B cell (primary cell): Measurements from ENCODE around the gene CFAP54. TPM values are rescaled to one million over a fixed set of nuclear protein-coding genes. Genes with fewer than 3 reads are reported as not detected.

ENCODE experiments used
- ATAC-seq: fragments of 200-7000 bp; cut with Tn5 transposase; one replicate; pipeline ENCODE4 v1.10.0; 2021; ENCODE audit warnings: low read depth, mild to moderate bottlenecking, moderate number of reproducible peaks, moderate library complexity
- CTCF ChIA-PET: fragments of 350-600 bp; sonication (Branson Sonifier 250); formaldehyde crosslinking; loops from one replicate; lab custom pipeline; 2021; ENCODE audit warnings: antibody characterized with exemption, inconsistent platforms; lab: Charles Lee
- POLR2A ChIA-PET: fragments of 350-600 bp; sonication (Branson Sonifier 250); formaldehyde crosslinking; loops from one replicate; lab custom pipeline; 2021; ENCODE audit warnings: antibody characterized with exemption; lab: Charles Lee
- DNase-seq: peaks from one replicate; pipeline ENCODE4 v3.0.0; 2013
- H2AFZ ChIP-seq: 2 replicates; pipeline ENCODE4 v1.6.1; 2012; ENCODE audit warnings: mild to moderate bottlenecking, low read depth, low read length; ENCODE audit not compliant: insufficient read depth, poor library complexity, severe bottlenecking
- H3K27ac ChIP-seq, 2 donors: 1 replicate in 1 of 2; 2 replicates in 1 of 2; pipeline ENCODE4 v1.5.1; 2012 to 2013; ENCODE audit warnings: low read length in 2 of 2, mild to moderate bottlenecking in 2 of 2, moderate library complexity in 1 of 2
- H3K27me3 ChIP-seq, 4 experiments: fragments of 200-600 bp in 1 of 4; sonication (generic) in 1 of 4; replicated peaks in 1 of 4; 1 replicate in 2 of 4; 2 replicates in 2 of 4; pipeline versions ENCODE4 v1.6.1 to v1.7.0; 2013 to 2016; ENCODE audit warnings: low read length in 3 of 4, mild to moderate bottlenecking in 2 of 4, mixed read lengths in 1 of 4, moderate library complexity in 1 of 4; ENCODE audit not compliant: insufficient read depth in 4 of 4, control insufficient read depth in 3 of 4; ENCODE audit errors: control extremely low read depth in 1 of 4
- H3K36me3 ChIP-seq, 2 experiments: replicated peaks in 1 of 2; 1 replicate in 1 of 2; 2 replicates in 1 of 2; pipeline versions ENCODE4 v1.6.1 to v1.7.1; 2013; ENCODE audit warnings: low read length in 1 of 2; ENCODE audit not compliant: insufficient read depth in 2 of 2, control insufficient read depth in 1 of 2; ENCODE audit errors: control extremely low read depth in 1 of 2, extremely low read depth in 1 of 2
- H3K4me1 ChIP-seq, 2 donors: fragments of 200-600 bp in 1 of 2; sonication (generic) in 1 of 2; 1 replicate in 1 of 2; 2 replicates in 1 of 2; pipeline versions ENCODE4 v1.5.1 to v1.6.1; 2013 to 2017; ENCODE audit warnings: low read length in 2 of 2; ENCODE audit not compliant: control insufficient read depth in 2 of 2, insufficient read depth in 2 of 2
- H3K4me2 ChIP-seq: replicated peaks from 2 replicates; pipeline ENCODE3; 2012; ENCODE audit warnings: mild to moderate bottlenecking, low read depth, low read length; ENCODE audit not compliant: poor library complexity, severe bottlenecking
- H3K4me3 ChIP-seq, 5 experiments: fragments of 200-600 bp in 1 of 5; sonication (generic) in 1 of 5; 1 replicate in 3 of 5; 2 replicates in 2 of 5; pipeline versions ENCODE4 v1.5.1 to v1.7.0; 2011 to 2016; ENCODE audit warnings: low read length in 4 of 5, mild to moderate bottlenecking in 4 of 5, low read depth in 2 of 5, control low read depth in 1 of 5, moderate library complexity in 1 of 5; ENCODE audit not compliant: insufficient read depth in 1 of 5; ENCODE audit errors: control extremely low read depth in 1 of 5, extremely low read depth in 1 of 5
- H3K79me2 ChIP-seq: fragments of 200-600 bp; sonication (generic); one replicate; pipeline ENCODE4 v1.6.0; 2016; ENCODE audit warnings: low read length; ENCODE audit not compliant: control insufficient read depth, insufficient read depth
- H3K9ac ChIP-seq: fragments of 200-600 bp; sonication (generic); 2 replicates; pipeline ENCODE4 v1.6.1; 2017; ENCODE audit warnings: mild to moderate bottlenecking, low read length, moderate library complexity
- H3K9me3 ChIP-seq, 3 donors: one replicate each; pipeline versions ENCODE4 v1.6.1 to v1.7.1; 2013; ENCODE audit warnings: low read length in 2 of 3; ENCODE audit not compliant: control insufficient read depth in 2 of 3, insufficient read depth in 1 of 3; ENCODE audit errors: control extremely low read depth in 1 of 3
- H4K20me1 ChIP-seq: 2 replicates; pipeline ENCODE4 v1.6.0; 2012; ENCODE audit warnings: mild to moderate bottlenecking, low read length; ENCODE audit not compliant: insufficient read depth, control insufficient read depth, poor library complexity, severe bottlenecking
- H3K27ac Mint-ChIP-seq: one replicate; pipeline ENCODE4 v1.8.0; 2021; ENCODE audit warnings: mixed read lengths
- H3K27me3 Mint-ChIP-seq: one replicate; pipeline ENCODE4 v1.8.0; 2021; ENCODE audit warnings: mixed read lengths
- H3K4me1 Mint-ChIP-seq: one replicate; pipeline ENCODE4 v1.8.0; 2021; ENCODE audit warnings: mixed read lengths
- H3K4me3 Mint-ChIP-seq: one replicate; pipeline ENCODE4 v1.8.0; 2021; ENCODE audit warnings: mixed read lengths
- H3K9me3 Mint-ChIP-seq: one replicate; pipeline ENCODE4 v1.8.0; 2022; ENCODE audit warnings: mixed read lengths; ENCODE audit not compliant: insufficient read depth
- EZH2 ChIP-seq: IDR thresholded peaks from 2 replicates; pipeline ENCODE4 v1.6.1; 2012; ENCODE audit warnings: borderline replicate concordance, low read depth, mild to moderate bottlenecking, moderate library complexity, low read length; ENCODE audit not compliant: insufficient read depth, poor library complexity, severe bottlenecking
- WGBS: methylation state at CpG from one replicate; pipeline ENCODE4 v1.1.5; 2013; ENCODE audit warnings: missing lambda C conversion rate; ENCODE audit not compliant: insufficient coverage; 5-methylcytosine and 5-hydroxymethylcytosine counted together
- intact Hi-C: fragments of 100-400 bp; cut with micrococcal nuclease; formaldehyde crosslinking; loops from one replicate; pipeline ENCODE4 v1.10.0; 2022
- polyA plus RNA-seq: library from polyadenylated mRNA; depleted of rRNA; stranded (reverse); fragments of >200 nt; gene quantifications from 2 replicates; pipeline ENCODE4 v1.2.3, GENCODE V29; 2012
- total RNA-seq, 2 donors: library from RNA; stranded (reverse); fragments of 120-200 nt in 1 of 2; gene quantifications; 1 replicate in 1 of 2; 2 replicates in 1 of 2; pipeline versions ENCODE4 v1.2.3 to v1.2.4, GENCODE V29; 2013 to 2022
- TF ChIP-seq, protein P1 (sequence below): fragments of 200-600 bp; IDR thresholded peaks from one replicate; pipeline ENCODE4 v1.8.0; 2022; ENCODE audit warnings: antibody characterized with exemption, mild to moderate bottlenecking

The CFAP54 gene
- total and polyA plus RNA-seq, 2 donors (not counting 1 experiment from before 2014, with no cell fraction given): 0.12 to 0.76 TPM

DNA sequence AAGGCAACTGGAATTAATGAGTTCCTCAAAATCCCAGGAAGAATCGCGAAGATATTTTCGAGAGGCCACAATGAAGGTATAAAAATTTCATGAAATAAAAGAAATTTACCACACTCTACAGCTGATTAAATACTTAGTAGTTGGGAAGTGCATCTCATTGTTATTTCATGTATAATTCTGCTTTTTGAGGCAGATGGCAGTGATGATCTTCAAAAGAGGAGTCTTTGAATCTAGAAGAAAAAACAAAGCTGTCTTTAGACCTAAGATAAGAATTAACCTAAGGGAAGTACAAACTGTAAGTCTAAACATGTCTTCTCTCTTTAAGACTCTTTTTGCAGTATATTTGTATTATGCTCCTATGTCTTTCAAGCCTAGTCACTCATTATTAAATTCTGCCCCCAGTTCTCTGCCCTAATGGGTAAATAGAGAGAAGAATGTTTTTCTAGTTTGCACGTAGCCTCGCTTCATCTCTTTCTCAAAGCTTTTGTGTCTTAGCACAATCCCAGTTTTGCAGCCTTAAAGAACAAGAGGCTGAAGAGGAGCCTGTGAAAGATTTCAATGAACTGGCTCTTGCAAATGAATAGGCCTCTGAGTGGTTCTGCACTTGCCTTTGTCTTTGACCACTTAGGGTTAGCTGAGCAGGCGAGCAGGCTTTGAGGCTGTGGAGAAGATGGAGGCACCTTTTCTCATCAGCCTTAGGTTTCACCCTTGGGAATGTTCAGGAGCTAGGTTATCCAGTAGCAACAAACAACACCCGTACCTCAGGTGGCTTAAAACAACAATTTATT, 32.7 kb downstream of the CFAP54 start:
- H3K9ac ChIP-seq: no peak overlapping the region
- CTCF ChIA-PET: interaction anchor here (0.9 to 1.5 kb wide), 3 partner anchors 32 to 882 kb away, joined by 3 read pairs; partner anchors contain the start of gene CFAP54
- Mint-ChIP-seq H3K4me1 (no peaks in the 10 kb centered on the region), H3K4me3 (no peak overlapping the region), H3K27me3 (no peaks in the 10 kb centered on the region), H3K9me3 (no peaks in the 10 kb centered on the region), H3K27ac (no peak overlapping the region)
- no peak for DNase-seq
- TF ChIP-seq, protein P1, sequence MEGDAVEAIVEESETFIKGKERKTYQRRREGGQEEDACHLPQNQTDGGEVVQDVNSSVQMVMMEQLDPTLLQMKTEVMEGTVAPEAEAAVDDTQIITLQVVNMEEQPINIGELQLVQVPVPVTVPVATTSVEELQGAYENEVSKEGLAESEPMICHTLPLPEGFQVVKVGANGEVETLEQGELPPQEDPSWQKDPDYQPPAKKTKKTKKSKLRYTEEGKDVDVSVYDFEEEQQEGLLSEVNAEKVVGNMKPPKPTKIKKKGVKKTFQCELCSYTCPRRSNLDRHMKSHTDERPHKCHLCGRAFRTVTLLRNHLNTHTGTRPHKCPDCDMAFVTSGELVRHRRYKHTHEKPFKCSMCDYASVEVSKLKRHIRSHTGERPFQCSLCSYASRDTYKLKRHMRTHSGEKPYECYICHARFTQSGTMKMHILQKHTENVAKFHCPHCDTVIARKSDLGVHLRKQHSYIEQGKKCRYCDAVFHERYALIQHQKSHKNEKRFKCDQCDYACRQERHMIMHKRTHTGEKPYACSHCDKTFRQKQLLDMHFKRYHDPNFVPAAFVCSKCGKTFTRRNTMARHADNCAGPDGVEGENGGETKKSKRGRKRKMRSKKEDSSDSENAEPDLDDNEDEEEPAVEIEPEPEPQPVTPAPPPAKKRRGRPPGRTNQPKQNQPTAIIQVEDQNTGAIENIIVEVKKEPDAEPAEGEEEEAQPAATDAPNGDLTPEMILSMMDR: no peak
- no peak for TF ChIP-seq EZH2
- H2AFZ ChIP-seq: no peak overlapping the region
- H3K4me3 ChIP-seq: no peak overlapping the region
- intact Hi-C loops: no loop called here
- H3K9me3 ChIP-seq: no peaks in the 10 kb centered on the region
- WGBS: 100% methylated on average over 2 of the region's 7 CpGs
- H3K4me2 ChIP-seq: no peak overlapping the region
- no peaks in the 10 kb centered on the region for H4K20me1 ChIP-seq
- POLR2A ChIA-PET: no interaction called here
- H3K4me1 ChIP-seq: no peaks in the 10 kb centered on the region
- H3K79me2 ChIP-seq: no peaks in the 10 kb centered on the region
- no peaks in the 10 kb centered on the region for H3K36me3 ChIP-seq
- H3K27ac ChIP-seq: no peak overlapping the region
- no peaks in the 10 kb centered on the region for H3K27me3 ChIP-seq
- no peak for ATAC-seq

DNA sequence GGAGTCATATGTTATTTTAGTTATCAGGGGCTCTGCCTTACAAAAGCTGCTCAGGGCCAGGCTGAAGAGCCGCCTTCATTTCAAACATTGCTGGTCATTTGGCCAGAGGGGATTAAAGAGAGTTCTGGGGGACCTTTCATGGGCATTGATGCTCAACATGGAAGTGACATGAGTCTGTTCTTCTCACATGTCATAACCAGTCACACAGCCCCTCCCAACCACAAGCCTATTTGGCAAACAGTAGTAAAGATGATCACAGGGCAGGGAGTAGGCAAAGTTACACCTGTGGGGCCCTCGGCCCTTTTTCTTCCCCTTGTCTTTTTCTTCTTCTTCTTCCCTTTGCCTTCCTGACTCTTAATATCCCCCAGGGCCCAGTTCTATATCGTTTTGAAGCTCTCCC, 33.3 kb downstream of the CFAP54 start:
- Mint-ChIP-seq H3K4me3 (no peak overlapping the region), H3K9me3 (no peaks in the 10 kb centered on the region), H3K27ac (no peak overlapping the region), H3K27me3 (no peaks in the 10 kb centered on the region), H3K4me1 (no peaks in the 10 kb centered on the region)
- intact Hi-C loops: no loop called here
- no peaks in the 10 kb centered on the region for H3K79me2 ChIP-seq
- H3K9me3 ChIP-seq: no peaks in the 10 kb centered on the region
- H3K9ac ChIP-seq: no peak overlapping the region
- H3K4me3 ChIP-seq: no peak overlapping the region
- H3K27me3 ChIP-seq: no peaks in the 10 kb centered on the region
- no CpG with 5 or more reads among the region's 3 CpGs for WGBS
- TF ChIP-seq EZH2: no peak
- TF ChIP-seq, protein P1: no peak
- no peak for DNase-seq
- no peaks in the 10 kb centered on the region for H3K36me3 ChIP-seq
- ATAC-seq: no peak
- H3K4me2 ChIP-seq: no peak overlapping the region
- H2AFZ ChIP-seq: no peak overlapping the region
- no peak overlapping the region for H3K27ac ChIP-seq
- CTCF ChIA-PET: interaction anchor here (1.5 kb wide), 1 partner anchor 33 kb away, joined by 3 read pairs; the partner anchor contains the start of gene CFAP54
- no peaks in the 10 kb centered on the region for H3K4me1 ChIP-seq
- POLR2A ChIA-PET: no interaction called here
- no peaks in the 10 kb centered on the region for H4K20me1 ChIP-seq
